Fibroblast of lung (primary cell): ENCODE results near the gene KCNG2. TPM values are rescaled to one million over a fixed set of nuclear protein-coding genes. Genes with fewer than 3 reads are reported as not detected.

ENCODE experiments used
- DNase-seq, 2 donors: peaks; one replicate each; pipeline versions ENCODE4 v3.0.0 to v3.0.0-alpha.2; 2010; ENCODE audit warnings: low read depth in 2 of 2
- H2AFZ ChIP-seq: 2 replicates; pipeline ENCODE4 v1.5.1; 2012; ENCODE audit warnings: low read length, control low read depth, inconsistent platforms
- H3K27ac ChIP-seq: 2 replicates; pipeline ENCODE4 v1.5.1; 2011; ENCODE audit warnings: low read length, control low read depth; ENCODE audit not compliant: insufficient read depth
- H3K27me3 ChIP-seq: 2 replicates; pipeline ENCODE4 v1.5.1; 2011; ENCODE audit warnings: mild to moderate bottlenecking, low read length; ENCODE audit not compliant: control insufficient read depth, insufficient read depth
- H3K36me3 ChIP-seq: 2 replicates; pipeline ENCODE4 v1.5.1; 2011; ENCODE audit warnings: low read length; ENCODE audit not compliant: control insufficient read depth, insufficient read depth
- H3K4me1 ChIP-seq: 2 replicates; pipeline ENCODE4 v1.5.1; 2011; ENCODE audit warnings: low read length; ENCODE audit not compliant: control insufficient read depth, insufficient read depth; ENCODE audit errors: extremely low read depth
- H3K4me2 ChIP-seq: 2 replicates; pipeline ENCODE4 v1.5.1; 2011; ENCODE audit warnings: low read length, control low read depth; ENCODE audit not compliant: insufficient read depth; ENCODE audit errors: extremely low read depth
- H3K4me3 ChIP-seq, 4 experiments: fragments of 200-600 bp in 1 of 4; sonication (generic) in 1 of 4; replicated peaks in 1 of 4; 2 replicates each; pipeline ENCODE4 v1.5.1; 2011 to 2016; ENCODE audit warnings: low read length in 4 of 4, low read depth in 3 of 4, mild to moderate bottlenecking in 3 of 4, control low read depth in 2 of 4, inconsistent platforms in 1 of 4, mixed read lengths in 1 of 4; ENCODE audit not compliant: insufficient read depth in 1 of 4; ENCODE audit errors: control extremely low read depth in 1 of 4
- H3K79me2 ChIP-seq: 2 replicates; pipeline ENCODE4 v1.5.1; 2012; ENCODE audit warnings: mild to moderate bottlenecking, low read length, inconsistent platforms; ENCODE audit not compliant: control insufficient read depth, insufficient read depth
- H3K9ac ChIP-seq: 2 replicates; pipeline ENCODE4 v1.5.1; 2011; ENCODE audit warnings: mild to moderate bottlenecking, low read length, control low read depth; ENCODE audit not compliant: insufficient read depth
- H3K9me3 ChIP-seq: 2 replicates; pipeline ENCODE4 v1.5.1; 2012; ENCODE audit warnings: low read depth, low read length; ENCODE audit not compliant: control insufficient read depth, insufficient read depth
- H4K20me1 ChIP-seq: 2 replicates; pipeline ENCODE4 v1.5.1; 2011; ENCODE audit warnings: low read length; ENCODE audit not compliant: control insufficient read depth, insufficient read depth; ENCODE audit errors: extremely low read depth
- EZH2 ChIP-seq: IDR thresholded peaks from 2 replicates; pipeline ENCODE4 v1.5.1; 2012; ENCODE audit warnings: low read length, control low read depth, mild to moderate bottlenecking; ENCODE audit errors: missing control alignments
- polyA plus RNA-seq, 2 donors: library from polyadenylated mRNA; depleted of rRNA in 1 of 2; stranded (reverse) in 1 of 2; unstranded in 1 of 2; fragments of >200 nt; gene quantifications; 2 replicates each; pipeline ENCODE4 v1.2.1, GENCODE V29; 2011 to 2012; ENCODE audit warnings: missing spikeins in 1 of 2
- total RNA-seq: library from RNA; depleted of rRNA; stranded (reverse); fragments of >200 nt; gene quantifications from 2 replicates; pipeline ENCODE4 v1.2.1, GENCODE V29; 2014
- TF ChIP-seq, protein P1 (sequence below), 2 donors: IDR thresholded peaks in 1 of 2; conservative IDR thresholded peaks in 1 of 2; 1 replicate in 1 of 2; 2 replicates in 1 of 2; pipeline ENCODE4 v1.5.1; 2011 to 2012; ENCODE audit warnings: low read length in 2 of 2, control low read depth in 1 of 2, inconsistent platforms in 1 of 2, low read depth in 1 of 2, mild to moderate bottlenecking in 1 of 2

The KCNG2 gene
- total and polyA plus RNA-seq, 2 donors (not counting 1 experiment from before 2014, with no cell fraction given): 0.42 to 10.1 TPM

DNA sequence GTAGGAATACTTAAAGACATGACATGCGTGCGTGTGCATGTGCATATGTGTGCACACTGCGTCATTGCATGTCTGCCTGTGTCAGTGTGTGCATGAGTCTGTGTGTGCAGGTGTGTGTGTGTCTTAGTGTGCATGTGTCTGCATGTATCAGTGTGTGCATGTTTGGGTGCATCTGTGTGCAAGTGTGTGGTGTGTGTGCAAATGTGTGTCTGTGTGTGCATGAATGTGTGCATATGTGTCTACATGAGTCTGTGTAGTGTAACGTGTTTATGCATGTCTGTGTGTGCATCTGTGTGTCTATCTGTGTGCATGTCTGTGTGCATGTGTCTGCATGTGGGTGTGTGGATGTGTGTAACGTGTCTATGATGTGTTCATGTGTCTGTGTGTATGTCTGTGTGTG, 30.5 kb downstream of the KCNG2 start:
- no peak overlapping the region for H3K4me3 ChIP-seq
- H2AFZ ChIP-seq: no peak overlapping the region
- H3K9ac ChIP-seq: no peak overlapping the region
- no peak for DNase-seq
- H3K9me3 ChIP-seq: peaks cover 4% of the 10 kb centered on the region
- no peak overlapping the region for H3K4me2 ChIP-seq
- no peaks in the 10 kb centered on the region for H3K27me3 ChIP-seq
- H3K36me3 ChIP-seq: no peaks in the 10 kb centered on the region
- no peak for TF ChIP-seq EZH2
- TF ChIP-seq, protein P1, sequence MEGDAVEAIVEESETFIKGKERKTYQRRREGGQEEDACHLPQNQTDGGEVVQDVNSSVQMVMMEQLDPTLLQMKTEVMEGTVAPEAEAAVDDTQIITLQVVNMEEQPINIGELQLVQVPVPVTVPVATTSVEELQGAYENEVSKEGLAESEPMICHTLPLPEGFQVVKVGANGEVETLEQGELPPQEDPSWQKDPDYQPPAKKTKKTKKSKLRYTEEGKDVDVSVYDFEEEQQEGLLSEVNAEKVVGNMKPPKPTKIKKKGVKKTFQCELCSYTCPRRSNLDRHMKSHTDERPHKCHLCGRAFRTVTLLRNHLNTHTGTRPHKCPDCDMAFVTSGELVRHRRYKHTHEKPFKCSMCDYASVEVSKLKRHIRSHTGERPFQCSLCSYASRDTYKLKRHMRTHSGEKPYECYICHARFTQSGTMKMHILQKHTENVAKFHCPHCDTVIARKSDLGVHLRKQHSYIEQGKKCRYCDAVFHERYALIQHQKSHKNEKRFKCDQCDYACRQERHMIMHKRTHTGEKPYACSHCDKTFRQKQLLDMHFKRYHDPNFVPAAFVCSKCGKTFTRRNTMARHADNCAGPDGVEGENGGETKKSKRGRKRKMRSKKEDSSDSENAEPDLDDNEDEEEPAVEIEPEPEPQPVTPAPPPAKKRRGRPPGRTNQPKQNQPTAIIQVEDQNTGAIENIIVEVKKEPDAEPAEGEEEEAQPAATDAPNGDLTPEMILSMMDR (conservative IDR thresholded peaks at IDR 0.05 in 1 of 2, IDR thresholded peaks at IDR 0.05 in 1 of 2; ENCODE audit: low read depth in 1 of 2, low read length in 2 of 2): no peak
- no peaks in the 10 kb centered on the region for H3K4me1 ChIP-seq
- no peaks in the 10 kb centered on the region for H4K20me1 ChIP-seq
- no peak overlapping the region for H3K27ac ChIP-seq
- no peaks in the 10 kb centered on the region for H3K79me2 ChIP-seq

DNA sequence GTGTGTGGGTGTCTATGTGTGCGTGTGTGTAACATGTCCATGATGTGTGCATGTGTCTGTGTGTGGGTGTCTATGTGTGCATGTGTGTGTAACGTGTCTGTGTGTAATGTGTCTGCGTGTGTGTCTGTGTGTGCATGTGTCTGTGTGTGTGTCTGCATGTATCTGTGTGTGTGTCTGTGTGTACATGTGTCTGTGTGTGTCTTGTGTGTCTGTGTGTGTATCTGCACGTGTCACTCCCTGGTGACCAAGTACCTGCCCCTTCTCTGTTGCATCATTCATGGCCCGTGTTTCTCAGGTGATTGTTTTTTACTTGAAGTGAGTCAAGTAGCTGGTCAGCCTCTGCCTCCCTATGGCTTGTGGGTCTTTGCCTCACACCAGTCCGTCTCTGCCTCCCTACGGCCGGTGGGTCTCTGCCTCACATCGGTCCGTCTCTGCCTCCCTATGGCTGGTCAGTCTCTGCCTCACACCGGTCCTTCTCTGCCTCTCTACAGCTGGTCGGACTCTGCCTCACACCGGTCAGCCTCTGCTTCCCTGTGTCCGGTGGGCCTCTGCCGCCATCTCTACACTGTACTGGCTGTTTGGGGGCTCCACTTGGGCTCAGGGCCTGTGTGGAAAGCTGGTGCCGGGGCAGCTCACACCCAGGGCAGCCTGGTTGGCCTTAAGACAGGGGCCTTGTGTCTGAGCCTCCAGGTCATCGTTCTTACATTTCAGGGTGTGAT, 31.6 kb downstream of the KCNG2 start:
- no peak overlapping the region for H3K27ac ChIP-seq
- H3K36me3 ChIP-seq: no peaks in the 10 kb centered on the region
- no peak for TF ChIP-seq EZH2
- TF ChIP-seq, protein P1 (conservative IDR thresholded peaks at IDR 0.05 in 1 of 2, IDR thresholded peaks at IDR 0.05 in 1 of 2; ENCODE audit: low read depth in 1 of 2, low read length in 2 of 2): no peak
- H3K27me3 ChIP-seq: no peaks in the 10 kb centered on the region
- H3K9me3 ChIP-seq: peaks cover 4% of the 10 kb centered on the region
- no peak overlapping the region for H3K4me2 ChIP-seq
- no peak for DNase-seq
- no peak overlapping the region for H3K9ac ChIP-seq
- H4K20me1 ChIP-seq: no peaks in the 10 kb centered on the region
- no peak overlapping the region for H2AFZ ChIP-seq
- H3K79me2 ChIP-seq: no peaks in the 10 kb centered on the region
- no peaks in the 10 kb centered on the region for H3K4me1 ChIP-seq
- H3K4me3 ChIP-seq: no peak overlapping the region

DNA sequence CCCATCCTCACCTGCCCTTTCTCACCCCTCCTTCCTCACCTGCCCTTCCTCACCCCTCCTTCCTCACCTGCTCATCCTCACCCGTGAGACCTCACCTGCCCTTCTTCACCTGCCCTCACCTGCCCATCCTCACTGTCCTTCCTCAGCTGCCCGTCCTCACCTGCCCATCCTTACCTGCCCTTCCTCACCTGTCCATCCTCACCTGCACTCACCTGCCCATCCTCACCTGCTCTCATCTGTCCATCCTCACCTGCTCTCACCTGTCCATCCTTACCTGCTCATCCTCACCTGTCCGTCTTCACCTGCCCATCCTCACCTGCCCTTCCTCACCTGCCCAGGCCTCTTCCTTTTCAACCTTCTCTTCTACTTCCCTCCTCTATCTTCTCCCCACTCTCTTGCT, 34.4 kb downstream of the KCNG2 start:
- Histone ChIP-seq H4K20me1 (no peaks in the 10 kb centered on the region), H3K9ac (no peak overlapping the region), H3K9me3 (peaks cover 4% of the 10 kb centered on the region), H3K4me2 (no peak overlapping the region), H3K27me3 (no peaks in the 10 kb centered on the region), H3K27ac (no peak overlapping the region), H3K4me3 (no peak overlapping the region), H3K4me1 (no peaks in the 10 kb centered on the region), H3K36me3 (no peaks in the 10 kb centered on the region), H2AFZ (no peak overlapping the region), H3K79me2 (no peaks in the 10 kb centered on the region)
- TF ChIP-seq, protein P1 (conservative IDR thresholded peaks at IDR 0.05 in 1 of 2, IDR thresholded peaks at IDR 0.05 in 1 of 2; ENCODE audit: low read depth in 1 of 2, low read length in 2 of 2): no peak
- no peak for TF ChIP-seq EZH2
- no peak for DNase-seq
